Middle frontal gyrus (tissue), 1 donor: Measurements from ENCODE around the gene CCDC87.
"Not testable (repeated sequence)": the region's sequence is repeated elsewhere in the genome, so short reads cannot be mapped to it uniquely, and the experiment has no call there.

Experiments
- DNase-seq: peaks from one replicate; pipeline ENCODE4 v3.0.0-alpha.2; 2015; ENCODE audit warnings: low spot score; ENCODE audit errors: extremely low spot score

CCDC87 gene, protein sequence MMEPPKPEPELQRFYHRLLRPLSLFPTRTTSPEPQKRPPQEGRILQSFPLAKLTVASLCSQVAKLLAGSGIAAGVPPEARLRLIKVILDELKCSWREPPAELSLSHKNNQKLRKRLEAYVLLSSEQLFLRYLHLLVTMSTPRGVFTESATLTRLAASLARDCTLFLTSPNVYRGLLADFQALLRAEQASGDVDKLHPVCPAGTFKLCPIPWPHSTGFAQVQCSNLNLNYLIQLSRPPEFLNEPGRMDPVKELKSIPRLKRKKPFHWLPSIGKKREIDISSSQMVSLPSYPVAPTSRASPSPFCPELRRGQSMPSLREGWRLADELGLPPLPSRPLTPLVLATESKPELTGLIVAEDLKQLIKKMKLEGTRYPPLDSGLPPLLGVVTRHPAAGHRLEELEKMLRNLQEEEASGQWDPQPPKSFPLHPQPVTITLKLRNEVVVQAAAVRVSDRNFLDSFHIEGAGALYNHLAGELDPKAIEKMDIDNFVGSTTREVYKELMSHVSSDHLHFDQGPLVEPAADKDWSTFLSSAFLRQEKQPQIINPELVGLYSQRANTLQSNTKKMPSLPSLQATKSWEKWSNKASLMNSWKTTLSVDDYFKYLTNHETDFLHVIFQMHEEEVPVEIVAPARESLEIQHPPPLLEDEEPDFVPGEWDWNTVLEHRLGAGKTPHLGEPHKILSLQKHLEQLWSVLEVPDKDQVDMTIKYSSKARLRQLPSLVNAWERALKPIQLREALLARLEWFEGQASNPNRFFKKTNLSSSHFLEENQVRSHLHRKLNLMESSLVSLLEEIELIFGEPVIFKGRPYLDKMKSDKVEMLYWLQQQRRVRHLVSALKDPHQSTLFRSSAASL

DNA sequence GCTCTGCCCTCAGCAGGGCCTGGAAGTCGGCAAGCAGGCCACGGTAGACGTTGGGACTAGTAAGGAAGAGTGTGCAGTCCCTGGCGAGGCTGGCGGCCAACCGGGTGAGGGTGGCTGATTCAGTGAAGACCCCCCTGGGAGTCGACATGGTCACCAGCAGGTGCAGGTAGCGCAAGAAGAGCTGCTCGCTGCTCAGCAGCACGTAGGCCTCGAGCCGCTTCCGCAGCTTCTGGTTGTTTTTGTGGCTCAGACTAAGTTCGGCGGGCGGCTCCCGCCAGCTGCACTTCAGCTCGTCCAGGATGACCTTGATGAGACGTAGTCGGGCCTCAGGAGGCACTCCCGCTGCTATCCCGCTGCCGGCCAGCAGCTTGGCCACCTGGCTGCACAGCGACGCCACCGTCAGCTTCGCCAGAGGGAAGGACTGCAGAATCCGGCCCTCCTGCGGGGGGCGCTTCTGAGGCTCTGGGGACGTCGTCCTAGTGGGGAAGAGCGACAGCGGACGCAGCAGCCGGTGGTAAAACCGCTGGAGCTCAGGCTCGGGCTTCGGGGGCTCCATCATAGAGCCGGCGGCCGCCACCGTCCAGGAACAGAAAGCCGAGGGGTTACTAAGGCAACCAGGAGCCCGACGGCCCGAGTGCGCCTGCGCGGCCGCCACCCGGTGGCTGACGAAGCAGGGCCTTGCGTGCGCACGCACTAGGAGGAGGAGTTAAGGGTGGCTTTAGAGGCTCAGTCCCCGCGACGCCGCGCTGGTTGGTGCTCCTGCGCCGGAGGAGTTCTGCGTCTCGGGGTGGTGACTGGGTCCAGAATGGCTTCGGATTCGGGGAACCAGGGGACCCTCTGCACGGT lies at the start of gene CCDC87, which contains the start of gene CCS:
Gene CCDC87, minus strand, starts transcription at position 607 of the 846 bp plus-strand sequence. Its CDS starts 48 bp downstream, at position 559.
Gene CCS, plus strand, starts transcription at position 729 of the 846 bp plus-strand sequence. Its CDS starts 77 bp downstream, at position 806.
- DNase-seq = peak; percentile 89

DNA sequence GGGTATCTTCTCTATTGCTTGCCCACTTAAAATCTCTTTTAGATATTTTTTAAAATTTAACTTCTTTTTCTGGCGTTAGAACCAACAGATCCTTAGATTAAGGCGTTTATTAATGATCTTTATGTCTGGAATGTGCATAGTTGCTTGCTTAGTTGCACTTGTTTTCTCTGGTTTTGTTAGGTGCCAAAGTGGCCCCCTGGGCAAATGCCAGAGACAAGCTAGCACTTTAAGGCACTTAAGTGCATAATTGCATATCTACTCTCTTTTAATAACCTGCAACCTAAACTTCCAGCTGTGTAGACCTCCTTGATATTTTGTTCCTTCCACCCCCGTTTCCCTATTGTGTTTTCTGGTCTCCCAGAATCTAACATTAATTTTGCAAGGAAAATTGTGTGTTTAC lies 49.0 kb upstream of the CCDC87 start:
- DNase-seq = no peak

DNA sequence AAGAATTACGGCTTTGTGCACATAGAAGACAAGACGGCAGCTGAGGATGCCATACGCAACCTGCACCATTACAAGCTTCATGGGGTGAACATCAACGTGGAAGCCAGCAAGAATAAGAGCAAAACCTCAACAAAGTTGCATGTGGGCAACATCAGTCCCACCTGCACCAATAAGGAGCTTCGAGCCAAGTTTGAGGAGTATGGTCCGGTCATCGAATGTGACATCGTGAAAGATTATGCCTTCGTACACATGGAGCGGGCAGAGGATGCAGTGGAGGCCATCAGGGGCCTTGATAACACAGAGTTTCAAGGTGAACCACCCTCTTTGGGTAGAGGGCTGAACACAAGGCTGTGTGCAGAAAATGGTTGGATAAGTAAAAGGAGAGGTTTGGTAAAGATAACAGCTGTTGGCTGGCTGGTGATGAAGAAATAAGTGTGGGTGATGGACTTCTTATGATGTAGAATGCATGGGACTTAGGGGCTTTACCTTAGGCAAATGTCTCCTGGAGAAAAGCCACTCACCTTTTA lies 47.0 kb upstream of the CCDC87 start:
- DNase-seq = not testable (repeated sequence)

GRCh38 chr11:66639066-66639813 lies 46.4 kb upstream of the CCDC87 start:
- peak; percentile 17 for DNase-seq

DNA sequence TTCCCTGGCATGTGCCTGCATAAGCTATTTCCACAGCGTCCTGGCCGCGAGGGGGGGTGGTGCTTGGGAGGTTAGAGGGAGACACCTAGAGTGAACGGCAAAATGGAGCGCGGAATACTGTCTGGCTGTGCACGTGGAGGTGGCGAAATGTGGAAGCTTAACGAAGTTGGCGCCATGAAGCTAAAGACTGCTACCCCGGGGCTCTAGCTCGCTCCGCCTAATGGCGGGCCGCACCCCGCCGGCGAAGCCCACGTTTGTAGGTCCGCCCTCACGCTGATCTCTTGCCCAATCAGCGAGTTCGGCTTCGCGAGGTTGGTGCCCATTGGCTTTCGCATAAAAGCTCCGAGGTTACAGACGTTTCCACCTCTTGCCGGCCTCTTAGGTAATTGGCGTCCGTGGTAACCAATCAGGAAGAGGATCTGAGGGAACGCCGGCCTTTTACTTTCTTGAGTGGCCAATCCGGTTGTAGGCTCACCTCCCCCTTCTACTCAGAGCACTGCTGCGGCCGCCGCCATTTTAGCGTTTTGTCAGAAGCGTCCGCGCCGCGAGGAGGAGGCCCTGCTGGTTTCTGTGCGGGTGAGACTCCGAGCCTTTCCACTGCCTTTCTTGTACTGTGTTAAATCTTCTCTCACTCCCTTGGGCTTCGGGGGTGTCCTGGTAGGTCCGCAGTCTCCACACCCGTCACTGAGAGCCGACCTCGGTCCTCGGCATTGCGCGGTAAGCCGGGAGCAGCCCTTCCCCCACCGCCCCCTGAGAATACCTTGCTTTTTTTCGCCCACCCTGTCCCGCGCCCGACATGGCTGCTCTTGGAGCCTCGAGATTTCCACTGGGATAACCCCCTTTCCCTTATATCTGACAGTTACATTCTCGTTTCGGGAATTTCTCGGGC lies 45.6 kb upstream of the CCDC87 start, which contains the start of gene RBM4:
Gene RBM4, plus strand, starts transcription at position 527 of the 889 bp plus-strand sequence. CDS start 1,009 bp downstream, outside the sequence.
- peak; percentile 100 for DNase-seq

DNA sequence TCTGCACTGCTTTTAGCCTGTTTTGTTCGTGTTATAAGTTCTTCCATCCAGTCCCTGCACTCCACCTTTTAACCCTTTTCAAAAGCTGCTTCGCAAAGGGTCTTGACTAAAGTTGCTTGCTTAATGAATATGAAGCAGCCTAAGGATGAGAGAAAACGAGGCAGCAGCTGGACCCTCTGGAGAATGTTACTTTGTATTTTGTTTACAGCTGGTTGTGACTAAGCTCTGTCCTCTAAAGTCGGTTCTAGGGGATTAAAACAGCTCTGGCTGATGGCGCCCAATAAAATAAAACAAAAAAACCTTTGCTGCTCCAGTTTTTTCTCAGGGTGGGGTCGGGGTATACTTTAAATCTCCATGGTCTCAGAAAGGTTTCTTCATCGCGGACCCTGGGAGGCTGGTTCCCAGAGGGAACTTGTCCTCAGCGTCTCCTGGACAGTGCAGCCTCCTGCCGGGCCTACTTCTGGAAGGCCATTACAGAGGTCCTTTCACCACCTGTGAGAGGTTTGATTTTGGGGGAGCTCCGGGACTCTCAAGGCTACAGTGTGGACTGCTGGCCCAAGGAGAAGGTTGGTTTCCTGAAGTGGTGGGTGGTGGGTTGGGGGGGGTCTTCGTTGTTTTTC lies 44.8 kb upstream of the CCDC87 start:
- no peak for DNase-seq

- no peak for DNase-seq
Measured at GRCh38 chr11:66636411-66636810, 43.5 kb upstream of the CCDC87 start.

GRCh38 chr11:66632952-66633351 lies 40.1 kb upstream of the CCDC87 start:
- DNase-seq = no peak

DNA sequence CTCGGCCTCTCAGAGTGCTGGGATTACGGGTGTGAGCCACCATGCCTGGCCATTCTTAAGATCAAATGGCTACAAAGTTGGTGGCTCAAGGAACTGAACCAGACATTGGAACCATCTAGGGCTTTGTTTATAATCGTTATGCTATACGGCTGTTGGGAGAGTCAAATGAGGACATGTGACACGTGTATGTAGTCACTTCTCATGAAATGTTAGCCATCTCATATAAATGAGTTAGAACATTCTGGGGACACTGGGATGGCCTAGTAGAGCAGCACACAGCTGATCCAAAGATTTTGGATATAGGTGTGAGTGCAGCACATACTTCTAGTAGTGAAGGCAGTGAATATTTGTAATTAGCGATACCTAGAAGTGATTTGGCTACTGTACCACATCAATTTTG lies 39.0 kb upstream of the CCDC87 start:
- DNase-seq = no peak

GRCh38 chr11:66629356-66629755 lies 36.5 kb upstream of the CCDC87 start:
- no peak for DNase-seq

- DNase-seq = no peak
Measured at GRCh38 chr11:66628061-66628603, 35.3 kb upstream of the CCDC87 start.

GRCh38 chr11:66626926-66627325 lies 34.1 kb upstream of the CCDC87 start:
- no peak for DNase-seq

- DNase-seq = no peak
Measured at GRCh38 chr11:66626382-66626781, 33.5 kb upstream of the CCDC87 start.

- DNase-seq = no peak
Measured at GRCh38 chr11:66625752-66626149, 32.9 kb upstream of the CCDC87 start.

DNA sequence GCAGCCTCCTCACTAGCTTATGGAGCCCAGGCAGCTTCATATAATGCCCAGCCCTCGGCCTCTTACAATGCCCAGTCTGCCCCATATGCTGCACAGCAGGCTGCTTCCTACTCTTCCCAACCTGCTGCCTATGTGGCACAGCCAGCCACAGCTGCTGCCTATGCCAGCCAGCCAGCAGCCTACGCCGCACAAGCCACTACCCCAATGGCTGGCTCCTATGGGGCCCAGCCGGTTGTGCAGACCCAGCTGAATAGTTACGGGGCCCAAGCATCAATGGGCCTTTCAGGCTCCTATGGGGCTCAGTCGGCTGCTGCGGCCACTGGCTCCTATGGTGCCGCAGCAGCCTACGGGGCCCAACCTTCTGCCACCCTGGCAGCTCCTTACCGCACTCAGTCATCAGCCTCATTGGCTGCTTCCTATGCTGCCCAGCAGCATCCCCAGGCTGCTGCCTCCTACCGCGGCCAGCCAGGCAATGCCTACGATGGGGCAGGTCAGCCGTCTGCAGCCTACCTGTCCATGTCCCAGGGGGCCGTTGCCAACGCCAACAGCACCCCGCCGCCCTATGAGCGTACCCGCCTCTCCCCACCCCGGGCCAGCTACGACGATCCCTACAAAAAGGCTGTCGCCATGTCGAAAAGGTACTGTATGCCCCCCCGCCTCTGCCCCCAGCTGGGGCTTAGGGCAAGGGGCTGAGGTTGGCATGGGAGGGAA lies 32.3 kb upstream of the CCDC87 start:
- DNase-seq = no peak

GRCh38 chr11:66624450-66624849 lies 31.6 kb upstream of the CCDC87 start:
- no peak for DNase-seq

DNA sequence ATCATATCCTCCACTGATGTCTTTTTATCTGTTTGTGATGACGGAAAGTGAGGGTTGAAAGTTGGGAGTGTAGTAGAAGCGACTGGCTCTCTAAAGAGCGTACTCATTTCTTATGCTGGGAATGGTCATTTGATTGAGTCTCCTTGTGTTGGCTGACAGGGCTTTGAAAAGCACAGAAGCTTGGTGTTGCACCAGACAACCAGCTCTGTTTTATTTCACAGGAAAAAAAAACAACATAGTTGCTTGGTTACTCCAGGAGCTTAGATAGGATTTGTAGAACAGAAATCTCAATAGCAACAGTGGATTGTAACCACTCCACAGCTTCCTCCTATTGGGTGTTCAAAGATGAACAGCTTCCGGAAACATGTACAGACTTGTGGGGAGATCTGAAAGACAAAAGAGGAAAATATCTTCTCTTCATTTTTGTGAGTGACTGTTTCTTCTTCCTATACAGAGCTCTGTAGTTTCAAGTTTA lies 26.3 kb upstream of the CCDC87 start:
- DNase-seq = no peak
